ENCODE results near the gene PRXL2B.
"Not testable (repeated sequence)": the region's sequence is repeated elsewhere in the genome, so short reads cannot be mapped to it uniquely, and the experiment has no call there.

The PRXL2B gene

DNA sequence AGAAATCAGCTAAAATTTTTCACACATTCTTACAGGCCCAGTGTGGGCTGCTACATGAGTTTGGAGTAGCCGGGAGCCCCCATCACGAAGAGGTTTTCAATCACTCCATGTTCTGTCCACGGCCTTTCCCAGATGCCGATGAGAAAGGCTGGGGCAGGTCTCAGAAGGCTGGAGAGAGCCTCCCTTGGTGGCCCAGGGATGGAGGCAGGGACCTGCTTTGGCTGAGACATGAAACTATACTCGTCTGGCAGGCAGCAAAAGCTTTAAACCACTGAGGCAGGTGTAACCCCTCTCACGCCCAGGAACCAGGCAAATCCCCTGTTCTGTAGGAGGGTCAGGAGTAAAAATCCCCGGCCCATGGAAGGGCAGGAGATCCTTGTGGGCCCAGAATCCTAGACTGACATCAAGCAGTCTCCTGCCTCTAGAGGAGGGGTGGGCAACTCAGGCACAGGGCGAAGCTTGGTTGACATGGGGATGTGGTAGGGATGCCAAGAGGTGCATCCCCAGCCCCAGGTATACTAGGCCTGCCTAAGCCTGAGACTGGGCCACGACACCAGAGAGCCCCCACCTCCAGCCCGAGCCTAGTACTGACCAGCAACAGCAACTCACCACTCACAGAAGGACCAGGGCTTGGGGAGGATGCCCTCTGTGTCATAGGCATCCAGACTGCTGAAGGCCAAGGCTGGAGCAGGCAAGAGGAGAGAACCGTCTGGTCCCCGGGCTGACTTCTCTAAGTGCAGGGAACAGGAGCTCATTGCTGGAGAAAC lies 37.2 kb downstream of the PRXL2B start:
- no peak for DNase-seq

DNA sequence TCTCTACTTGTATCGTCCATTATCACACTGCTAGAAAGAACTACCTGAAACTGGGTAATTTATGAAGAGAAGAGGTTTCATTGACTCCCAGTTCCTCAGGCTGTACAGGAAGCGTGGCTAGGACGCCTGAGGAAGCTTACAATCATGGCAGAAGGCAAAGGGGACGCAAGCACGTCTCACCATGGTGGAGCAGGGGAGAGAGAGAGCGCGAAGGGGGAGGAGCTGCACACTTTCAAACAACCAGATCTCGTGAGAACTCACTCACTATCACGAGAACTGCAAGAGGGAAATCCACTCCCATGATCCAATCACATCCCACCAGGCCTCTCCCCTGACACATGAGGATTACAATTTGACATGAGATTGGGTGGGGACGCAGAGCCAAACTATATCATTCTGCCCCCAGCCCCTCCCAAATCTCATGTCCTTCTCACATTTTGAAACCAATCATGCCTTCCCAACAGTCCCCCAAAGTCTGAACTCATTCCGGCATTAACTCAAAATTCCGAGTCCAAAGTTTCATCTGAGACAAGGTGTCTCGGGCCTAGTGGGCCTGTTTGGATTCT lies 38.2 kb downstream of the PRXL2B start:
- DNase-seq: no peak

DNA sequence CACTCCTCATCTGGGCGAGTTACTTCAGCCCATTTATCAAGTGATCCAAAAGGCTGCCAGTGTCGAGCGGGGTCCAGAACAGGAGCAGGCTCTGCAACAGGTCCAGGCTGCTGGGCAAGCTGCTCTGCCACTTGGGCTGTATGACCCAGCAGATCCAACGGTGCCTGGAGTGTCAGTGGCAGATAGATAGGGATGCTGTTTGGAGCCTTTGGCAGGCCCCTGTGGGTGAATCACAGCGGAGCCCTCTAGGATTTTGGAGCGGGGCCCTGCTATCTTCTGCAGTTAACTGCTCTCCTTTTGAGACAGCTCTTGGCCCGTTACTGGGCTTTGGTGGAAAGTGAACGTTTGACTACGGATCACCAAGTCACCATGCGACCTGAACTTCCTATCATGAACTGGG lies 38.7 kb downstream of the PRXL2B start:
- DNase-seq: no peak

DNA sequence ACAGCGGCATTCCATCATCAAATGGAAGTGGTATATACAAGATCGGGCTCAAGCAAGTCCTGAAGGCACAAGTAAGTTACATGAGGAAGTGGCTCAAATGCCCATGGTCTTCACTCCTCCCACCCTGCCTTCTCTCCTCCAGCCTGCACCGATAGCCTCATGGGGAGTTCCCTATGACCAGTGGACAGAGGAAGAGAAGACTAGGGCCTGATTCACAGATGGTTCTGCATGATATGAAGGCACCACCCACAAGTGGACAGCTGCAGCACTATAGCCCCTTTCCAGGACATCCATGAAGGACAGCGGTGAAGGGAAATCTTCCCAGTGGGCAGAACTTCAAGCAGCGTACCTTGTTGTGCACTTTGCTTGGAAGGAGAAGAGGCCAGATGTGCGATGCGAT lies 39.2 kb downstream of the PRXL2B start:
- not testable (repeated sequence) for DNase-seq

DNA sequence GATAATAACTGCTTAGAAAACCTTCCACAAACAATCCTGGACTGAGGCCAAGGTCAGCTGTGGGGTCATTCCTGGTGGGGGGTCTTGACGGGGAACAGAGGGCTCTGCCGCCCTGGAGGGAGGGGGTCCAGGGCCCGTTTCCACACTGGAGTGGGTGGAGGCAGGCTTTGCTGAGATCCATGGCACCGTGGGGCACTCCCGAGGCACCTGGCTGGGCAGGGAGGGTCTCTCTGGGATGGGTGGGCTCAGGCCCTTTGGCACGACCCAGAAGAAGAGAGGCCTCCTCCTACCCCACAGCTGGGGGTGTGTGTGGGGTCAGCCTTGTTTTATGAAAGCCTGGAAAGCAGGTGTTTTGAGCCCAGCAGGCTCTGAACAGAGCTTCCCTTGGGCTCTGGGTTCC lies 41.2 kb downstream of the PRXL2B start:
- DNase-seq: no peak

DNA sequence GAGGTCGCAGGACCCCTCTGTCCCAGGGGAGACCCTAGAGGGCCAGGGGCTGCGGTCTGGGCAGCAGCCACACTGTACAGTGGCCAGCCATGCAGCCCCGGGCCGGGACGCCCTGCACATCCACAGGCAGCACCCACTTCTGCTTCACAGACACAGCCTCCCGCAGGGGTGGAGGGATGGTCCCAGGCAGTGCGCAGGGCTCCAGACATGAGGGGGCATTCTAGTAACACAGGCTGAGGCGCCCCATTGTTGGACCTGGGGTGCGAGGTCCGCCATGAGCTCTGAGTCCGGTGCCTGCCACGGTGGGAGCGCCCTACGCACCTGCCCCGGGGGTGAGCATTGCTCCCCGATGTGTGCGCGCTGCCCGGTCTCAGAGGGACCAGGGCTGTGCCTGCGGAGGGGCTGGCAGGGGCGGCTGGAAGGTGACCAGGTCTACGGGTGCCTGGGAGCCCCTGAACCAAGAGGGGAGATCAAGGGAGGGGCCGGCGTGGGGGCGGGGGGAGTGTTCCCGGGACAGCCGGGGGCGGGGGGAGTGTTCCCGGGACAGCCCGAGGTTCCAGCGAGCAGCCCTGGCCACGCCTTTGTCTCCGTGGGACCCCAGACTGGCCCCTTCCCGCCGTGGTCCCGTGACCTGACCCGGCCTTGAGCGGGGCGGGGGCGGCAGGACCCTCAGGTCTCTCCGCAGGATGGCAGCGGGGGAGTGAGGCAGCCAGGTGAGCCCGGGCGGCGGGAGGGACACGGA lies 41.8 kb downstream of the PRXL2B start:
- DNase-seq: no peak

DNA sequence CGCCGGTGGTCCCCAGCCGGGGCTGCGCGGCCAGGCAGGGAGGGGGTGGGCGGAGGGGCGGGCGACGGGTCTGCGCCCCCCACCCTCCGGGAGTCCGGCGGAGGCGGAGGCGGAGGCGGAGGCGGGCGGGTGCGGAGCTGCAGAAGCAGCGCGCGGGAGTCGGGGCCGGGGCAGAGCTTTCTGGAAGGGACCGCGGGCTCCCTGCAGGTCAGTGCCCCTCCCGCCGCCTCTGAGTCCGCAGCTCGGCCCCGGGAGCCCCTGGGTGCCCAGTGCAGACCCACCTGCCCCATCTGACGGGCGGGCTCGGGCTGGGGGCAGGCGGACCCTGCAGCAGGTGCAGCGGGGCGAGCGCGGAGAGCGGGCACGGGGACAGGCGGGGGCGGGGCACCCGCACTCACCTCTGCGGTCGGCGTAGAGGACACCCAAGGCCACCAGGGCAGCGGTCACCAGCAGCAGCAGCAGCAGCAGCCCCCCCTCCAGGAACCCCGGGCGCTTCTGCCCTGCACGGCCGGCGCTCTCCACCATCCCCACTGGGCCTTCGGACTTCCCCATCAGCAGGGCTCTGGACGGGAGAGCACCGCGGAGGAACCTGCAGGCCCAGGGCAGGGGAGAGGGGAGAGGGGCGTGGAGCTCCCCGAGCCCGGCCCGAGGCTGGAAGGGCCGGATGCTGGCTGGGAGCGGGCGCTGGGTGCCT lies 42.5 kb downstream of the PRXL2B start:
- DNase-seq: no peak

DNA sequence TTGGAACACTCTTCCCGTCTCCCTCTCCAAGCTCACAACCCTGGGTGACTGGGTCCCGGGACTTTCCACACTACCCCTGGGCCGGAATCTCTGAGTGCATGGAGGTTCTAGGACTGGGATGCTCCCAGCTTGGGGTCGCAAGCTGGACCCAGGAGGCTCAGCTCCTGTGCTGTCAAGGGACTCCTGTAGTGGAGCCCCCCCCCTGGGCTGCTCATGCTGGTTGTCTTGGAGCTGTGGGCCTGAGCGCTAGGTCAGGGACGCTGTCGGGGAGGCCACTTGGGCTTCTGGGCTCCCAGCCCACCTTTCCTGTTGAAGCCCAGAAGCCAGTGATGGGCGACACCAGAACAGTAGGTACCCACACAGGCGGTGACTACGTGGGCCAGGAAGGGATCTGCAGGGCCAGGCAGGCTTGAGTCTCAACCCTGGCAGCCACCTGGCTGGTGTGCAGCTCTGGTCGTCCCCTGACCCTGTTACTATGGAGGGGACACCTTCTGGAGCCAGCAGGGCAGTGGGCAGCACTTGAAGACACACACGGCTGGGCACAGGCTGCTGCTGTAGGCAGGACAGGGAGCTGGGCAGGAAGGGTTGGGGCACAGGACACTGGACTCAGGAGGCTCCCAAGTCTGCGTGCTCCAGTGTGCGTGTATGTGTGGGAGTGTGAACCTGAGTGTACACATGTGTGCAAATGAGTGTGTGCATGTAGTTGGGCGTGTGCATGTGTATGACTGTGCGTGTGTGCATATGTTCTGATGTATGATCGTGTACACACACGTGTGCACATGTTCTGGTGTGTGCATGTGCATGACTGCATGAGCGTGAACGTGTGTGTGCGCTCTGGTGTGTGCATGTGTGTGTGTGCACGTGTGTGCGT lies 43.3 kb downstream of the PRXL2B start:
- no peak for DNase-seq

DNA sequence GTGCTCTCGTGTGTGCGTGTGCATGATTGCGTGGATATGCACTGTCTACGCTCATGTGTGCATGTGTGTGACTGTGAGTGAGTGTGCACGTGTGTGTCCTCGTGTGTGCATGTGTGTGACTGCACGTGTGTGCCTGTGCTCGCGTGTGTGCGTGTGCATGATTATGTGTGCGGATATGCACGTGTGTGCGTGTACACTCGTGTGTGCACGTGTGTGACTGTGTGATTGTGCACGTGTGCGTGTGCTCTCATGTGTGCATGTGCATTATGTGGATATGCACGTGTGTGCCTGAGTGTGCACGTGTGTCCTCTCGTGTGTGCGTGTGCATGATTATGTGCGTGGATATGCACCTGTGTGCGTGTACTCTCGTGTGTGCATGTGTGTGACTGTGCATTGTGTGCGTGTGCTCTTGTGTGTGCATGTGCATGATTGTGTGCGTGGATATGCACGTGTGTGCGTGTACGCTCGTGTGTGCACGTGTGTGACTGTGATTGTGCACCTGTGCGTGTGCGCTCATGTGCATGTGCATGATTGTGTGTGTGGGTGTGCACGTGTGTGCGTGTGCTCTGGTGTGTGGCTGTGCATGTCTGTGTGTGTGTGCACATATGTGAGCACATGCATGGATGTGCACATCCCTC lies 44.0 kb downstream of the PRXL2B start:
- no peak for DNase-seq

DNA sequence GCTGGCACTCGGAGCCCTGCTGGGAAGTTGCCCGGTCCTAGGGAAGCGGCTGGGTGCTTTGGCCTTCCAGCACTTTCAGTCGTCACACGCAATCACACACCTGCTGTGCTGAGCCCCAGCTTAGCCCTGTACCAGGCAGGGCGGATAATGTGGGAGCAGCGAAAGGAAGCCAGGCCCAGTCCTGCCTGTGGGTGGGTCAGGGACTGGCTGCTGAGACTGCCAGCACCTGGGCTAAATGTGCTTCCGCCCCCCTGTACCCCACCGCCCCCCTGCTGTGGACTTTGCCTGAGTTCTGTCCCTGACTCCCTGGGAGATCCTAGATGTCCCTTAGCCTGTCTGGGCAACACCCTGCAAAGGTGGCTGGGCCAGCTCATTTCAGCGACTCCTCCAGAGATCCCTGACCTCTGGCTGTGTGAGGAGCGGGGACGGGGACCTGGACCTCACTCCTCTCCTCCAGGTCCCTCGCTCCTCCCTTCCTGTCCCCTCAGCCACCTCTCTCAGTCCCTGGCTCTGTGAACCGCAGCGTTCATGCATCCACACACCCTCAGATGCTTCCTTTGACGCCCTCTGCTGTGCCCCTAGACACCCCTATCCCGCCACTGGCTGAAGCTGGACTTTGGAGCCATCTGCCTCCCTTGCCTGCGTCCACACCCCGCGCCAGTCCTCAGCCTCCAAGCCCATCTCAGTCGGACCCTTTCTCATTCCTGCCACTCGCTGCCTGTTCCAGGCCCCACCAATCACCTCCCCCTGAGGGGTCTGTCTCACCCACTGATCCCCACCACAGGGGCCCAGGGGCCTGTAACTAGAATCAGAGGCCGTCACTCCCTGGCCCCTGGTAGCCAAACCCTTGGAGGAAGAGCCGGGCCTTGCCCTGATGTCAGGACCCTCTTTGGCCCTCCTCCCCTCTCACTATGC lies 44.8 kb downstream of the PRXL2B start:
- no peak for DNase-seq

DNA sequence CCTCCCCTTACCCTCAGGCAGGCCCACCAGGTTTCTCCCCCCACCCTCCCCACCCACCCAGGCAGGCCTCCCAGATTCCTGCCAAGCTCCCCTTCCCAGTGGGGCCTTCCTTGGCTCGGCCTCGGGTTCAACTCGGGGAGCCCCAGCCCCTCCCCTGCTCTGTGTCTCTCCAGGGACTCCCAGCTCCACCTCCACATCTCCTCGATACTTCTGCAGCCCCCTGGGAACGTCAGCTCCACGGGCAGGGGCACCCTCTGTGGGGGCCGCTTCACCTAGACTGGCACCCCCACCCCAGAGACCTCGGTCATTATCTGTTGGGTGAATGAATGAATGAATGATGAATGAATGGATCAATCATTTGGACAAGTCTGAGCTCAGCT lies 45.5 kb downstream of the PRXL2B start:
- DNase-seq: no peak

DNA sequence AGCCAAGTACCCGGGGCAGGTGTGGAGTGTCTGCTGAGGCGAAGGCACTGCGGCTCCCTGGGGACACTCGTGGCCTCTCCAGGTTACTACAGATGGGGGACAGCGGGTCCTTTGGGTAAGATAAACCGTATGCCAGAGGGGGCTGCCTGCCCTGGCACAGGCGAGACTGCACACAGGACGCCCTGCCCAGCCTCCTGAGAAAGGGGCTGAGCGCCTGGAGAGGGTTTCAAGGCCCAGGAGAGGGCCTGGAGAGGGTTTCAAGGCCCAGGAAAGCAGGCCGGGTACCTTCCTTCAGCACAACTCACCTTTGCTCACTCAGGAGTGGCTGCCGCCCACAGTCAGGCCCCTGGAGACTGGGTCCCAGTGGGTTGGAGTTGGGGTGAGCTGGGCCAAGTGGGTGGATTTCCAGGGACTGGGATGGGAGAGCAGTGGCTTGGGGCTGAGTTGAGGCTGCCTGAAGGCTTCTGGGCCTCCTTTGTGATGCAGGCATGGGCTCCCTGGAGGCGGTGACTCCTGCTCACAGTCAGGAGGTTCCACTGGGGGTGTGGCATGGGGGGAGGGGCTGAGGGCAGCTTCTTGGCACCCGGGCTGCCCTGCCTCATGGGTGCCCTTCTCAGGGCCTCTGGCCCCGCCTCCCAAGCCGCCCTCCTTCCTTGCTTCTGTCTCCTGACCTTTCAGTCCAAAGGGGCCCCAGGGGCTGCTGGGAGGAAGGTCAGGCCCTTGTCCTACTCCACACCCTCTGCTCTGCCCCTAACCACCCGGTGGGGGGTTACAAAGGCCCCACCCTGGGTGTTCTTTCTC lies 46.2 kb downstream of the PRXL2B start, which contains the start of gene MMEL1:
TSS of gene MMEL1 (minus strand) at position 456 of the 801 bp plus-strand sequence. CDS start 3,532 bp downstream, outside the sequence.
- DNase-seq: no peak

DNA sequence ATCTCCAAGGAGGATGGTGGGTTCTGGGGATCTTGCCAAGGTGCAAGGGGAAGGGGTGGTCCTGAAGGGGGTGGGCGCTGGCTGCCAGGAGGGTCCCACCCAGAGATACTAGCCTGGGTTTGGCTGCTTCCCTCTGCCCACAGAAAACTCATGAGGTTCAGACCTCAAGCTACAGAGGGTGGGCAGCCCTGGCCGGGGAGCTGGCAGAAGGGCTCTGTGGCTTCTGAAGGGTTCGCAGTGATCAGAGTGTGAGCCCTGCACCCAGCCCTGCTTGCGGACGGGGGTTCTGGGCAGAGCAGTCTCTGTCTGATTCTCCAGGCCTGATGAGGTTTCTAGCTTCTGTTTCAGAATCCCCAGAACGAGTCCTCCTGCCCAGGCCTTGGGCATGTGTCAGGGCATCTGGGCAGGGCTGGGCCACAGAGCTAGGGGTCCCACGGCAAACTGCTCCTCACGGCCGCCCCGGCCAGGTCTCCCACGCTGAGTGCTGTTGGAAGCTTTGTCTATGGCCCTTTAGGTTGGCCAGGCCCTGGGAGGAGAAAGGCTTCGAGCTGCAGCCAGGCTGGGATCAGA lies 46.9 kb downstream of the PRXL2B start:
- no peak for DNase-seq

DNA sequence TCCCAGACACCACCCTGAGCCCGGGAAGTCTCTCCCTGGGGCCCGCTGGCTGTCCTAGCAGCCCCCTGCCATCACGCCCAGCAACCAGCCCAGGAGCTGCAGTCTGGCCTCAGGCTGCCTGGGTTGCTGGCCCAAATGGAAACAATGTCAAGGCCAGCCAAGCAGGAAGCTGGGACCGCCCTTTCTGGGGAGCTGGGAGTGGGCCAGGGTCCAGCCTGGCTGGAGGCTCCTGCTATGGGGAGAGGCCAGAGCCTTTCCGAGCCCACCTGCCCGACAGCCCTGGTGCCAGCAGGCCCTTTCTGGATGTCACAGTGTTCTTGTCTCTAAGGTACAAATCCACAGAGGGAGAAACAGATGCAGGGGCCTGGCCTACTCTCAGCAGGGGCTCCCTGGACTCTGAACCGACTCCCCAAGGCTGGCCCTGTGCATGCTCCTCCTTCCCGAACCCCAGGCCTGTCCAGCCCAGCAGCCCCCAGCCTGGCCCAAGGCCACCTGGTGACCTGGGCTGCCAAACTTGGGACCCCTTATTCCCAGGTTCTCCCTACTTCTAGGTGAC lies 47.4 kb downstream of the PRXL2B start:
- DNase-seq: no peak

DNA sequence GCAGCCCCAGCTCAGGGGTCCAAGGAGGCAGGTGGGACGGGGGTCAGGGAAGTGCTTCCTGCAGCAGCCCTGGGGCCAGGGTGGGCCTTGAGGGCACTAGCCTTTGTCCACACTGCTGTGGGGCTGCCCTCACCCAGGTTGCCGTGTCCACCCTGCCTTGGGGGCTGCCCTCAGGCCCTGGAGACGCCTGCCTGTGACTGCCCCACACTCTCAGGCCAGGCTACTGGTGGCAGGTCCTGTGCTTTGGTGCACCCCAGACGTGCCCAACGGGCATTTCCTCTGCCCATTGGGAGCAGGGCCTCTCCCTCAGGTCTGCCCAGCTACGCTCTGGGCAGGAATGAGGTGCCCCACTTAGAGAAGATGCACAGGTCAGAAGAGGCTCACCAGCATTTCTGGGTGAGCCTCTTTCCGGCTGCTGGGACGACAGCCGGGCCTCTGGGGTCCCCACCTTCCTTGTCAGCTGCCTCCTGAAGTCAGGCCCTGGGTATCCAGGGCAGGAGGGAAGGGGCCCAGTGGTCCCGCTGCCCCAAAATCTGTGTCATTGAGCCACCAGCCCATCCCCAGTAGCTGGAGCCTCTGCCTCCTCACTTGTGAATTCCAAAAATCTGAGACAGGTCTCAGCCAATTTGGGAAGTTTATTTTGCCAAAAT lies 48.9 kb downstream of the PRXL2B start:
- DNase-seq: no peak

DNA sequence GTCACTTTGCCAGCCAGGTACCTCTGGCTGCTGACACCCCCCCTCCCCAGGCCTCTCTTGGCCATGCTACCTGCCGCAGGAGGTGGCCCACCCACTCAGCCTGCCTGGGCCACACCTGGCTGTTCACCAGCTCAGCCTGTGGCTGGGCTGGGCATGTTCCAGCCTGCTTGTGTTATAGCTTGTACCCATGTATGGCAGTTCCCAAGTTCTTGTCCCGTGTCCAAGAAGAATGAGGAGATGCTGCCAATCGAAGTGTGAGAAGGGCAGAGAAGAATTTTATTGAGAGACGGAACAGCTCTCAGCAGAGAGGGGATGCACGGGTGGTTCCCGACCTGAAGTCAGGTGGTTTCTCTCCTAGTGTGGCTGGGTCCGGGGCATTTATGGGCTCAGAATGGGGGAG lies 50.2 kb downstream of the PRXL2B start:
- DNase-seq: no peak

DNA sequence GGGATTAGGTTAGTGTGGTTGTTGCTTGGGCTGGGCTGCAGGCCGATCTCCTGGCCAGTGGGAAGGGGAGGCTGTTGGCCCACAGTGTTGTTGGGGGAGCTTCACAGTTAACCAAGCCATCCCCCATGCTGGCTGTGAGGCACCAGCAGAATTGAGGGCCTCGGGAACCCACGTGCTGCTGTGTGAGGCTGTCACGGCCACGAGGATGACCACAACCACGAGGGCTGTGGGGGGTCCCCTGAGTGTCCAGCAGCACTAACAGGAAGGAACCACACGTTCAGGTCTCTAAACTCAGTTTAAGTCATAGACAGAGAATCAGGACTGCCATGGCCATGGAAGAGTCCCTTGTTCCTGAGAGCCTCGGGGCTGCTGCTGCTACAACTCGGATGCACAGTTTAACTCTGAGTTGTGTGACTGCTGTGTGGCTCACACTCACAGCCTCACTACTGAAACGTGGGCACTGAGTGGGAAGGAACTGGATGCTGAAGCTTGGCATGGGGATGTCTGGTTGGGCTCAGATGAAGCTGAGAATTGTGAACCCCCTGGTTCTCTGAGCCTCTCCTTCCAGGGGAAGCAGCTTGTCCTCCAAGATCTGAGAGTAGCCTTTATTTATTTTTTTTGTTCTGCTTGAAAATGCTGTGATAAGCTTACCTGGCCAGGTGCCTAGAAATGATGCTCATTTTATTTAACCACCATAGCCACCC lies 51.0 kb downstream of the PRXL2B start:
- DNase-seq: no peak
